Gastrocnemius medialis (tissue), 4 donors: ENCODE results near the gene SHROOM3.

Source experiments
- POLR2A ChIP-seq, 2 donors: fragments of 450-650 bp; IDR thresholded peaks; one replicate each; pipeline ENCODE4 v1.6.1; 2017; ENCODE audit warnings: antibody characterized with exemption in 2 of 2, mild to moderate bottlenecking in 2 of 2, moderate library complexity in 2 of 2
- TF ChIP-seq, protein P1 (sequence below), 5 experiments: fragments of 450-650 bp in 3 of 5; fragments of 200-600 bp in 2 of 5; sonication (generic) in 2 of 5; IDR thresholded peaks in 4 of 5; conservative IDR thresholded peaks in 1 of 5; 1 replicate in 4 of 5; 2 replicates in 1 of 5; pipeline ENCODE4 v1.5.1; 2016 to 2019; ENCODE audit warnings: antibody characterized with exemption in 5 of 5, mild to moderate bottlenecking in 3 of 5, moderate library complexity in 3 of 5

DNA sequence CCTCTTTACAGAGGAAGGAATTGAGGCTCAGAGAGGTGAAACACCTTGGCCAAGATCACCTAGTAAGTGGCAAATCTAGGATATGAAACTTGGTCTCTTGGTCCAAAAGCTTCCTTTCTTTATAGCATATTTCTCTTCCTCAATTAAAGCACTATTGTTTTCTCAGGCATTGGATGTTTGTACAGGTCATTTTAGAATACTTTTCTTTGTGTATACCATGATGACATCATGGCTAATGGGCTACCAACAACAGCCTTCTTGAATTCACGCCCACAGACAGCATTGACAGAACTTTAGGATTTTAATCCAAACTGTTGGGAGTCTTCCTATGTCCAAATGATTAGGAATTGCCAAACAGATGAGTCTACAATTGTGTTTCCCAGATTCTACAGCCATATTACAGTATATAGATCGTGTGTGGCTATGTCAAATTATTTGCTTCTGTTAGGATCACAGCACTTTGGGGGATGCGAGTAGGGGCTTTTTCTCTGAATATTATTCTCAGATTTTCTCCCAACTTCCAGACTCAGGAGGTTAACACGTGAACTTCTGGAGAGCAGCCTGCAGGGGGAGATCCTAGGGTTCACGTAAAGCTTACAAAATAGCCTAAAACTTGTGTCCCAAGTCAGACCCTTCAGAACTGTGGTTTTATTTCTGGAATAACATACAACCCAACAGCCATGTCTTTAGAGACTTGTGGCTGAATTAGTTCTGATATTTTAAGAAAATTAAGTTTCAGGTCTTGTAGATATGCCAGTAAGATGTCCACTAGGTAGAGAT lies 191.8 kb downstream of the SHROOM3 start:
- TF ChIP-seq, protein P1, sequence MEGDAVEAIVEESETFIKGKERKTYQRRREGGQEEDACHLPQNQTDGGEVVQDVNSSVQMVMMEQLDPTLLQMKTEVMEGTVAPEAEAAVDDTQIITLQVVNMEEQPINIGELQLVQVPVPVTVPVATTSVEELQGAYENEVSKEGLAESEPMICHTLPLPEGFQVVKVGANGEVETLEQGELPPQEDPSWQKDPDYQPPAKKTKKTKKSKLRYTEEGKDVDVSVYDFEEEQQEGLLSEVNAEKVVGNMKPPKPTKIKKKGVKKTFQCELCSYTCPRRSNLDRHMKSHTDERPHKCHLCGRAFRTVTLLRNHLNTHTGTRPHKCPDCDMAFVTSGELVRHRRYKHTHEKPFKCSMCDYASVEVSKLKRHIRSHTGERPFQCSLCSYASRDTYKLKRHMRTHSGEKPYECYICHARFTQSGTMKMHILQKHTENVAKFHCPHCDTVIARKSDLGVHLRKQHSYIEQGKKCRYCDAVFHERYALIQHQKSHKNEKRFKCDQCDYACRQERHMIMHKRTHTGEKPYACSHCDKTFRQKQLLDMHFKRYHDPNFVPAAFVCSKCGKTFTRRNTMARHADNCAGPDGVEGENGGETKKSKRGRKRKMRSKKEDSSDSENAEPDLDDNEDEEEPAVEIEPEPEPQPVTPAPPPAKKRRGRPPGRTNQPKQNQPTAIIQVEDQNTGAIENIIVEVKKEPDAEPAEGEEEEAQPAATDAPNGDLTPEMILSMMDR (IDR thresholded peaks at IDR 0.05 in 4 of 5, conservative IDR thresholded peaks at IDR 0.05 in 1 of 5): no peak
- TF ChIP-seq POLR2A (IDR thresholded peaks at IDR 0.05): no peak
